Uterus (tissue), 2 donors: ENCODE results near the gene ERN2.

Experiments used
- CTCF ChIP-seq, 4 experiments: fragments of 200-600 bp in 2 of 4; fragments of 450-650 bp in 2 of 4; sonication (generic) in 2 of 4; IDR thresholded peaks; one replicate each; pipeline ENCODE4 v1.5.1; 2016 to 2019; ENCODE audit warnings: antibody characterized with exemption in 4 of 4, mild to moderate bottlenecking in 2 of 4, moderate library complexity in 1 of 4
- POLR2A ChIP-seq, 2 donors: fragments of 450-650 bp; IDR thresholded peaks; one replicate each; pipeline ENCODE4 v1.6.1; 2016; ENCODE audit warnings: antibody characterized with exemption in 2 of 2, mild to moderate bottlenecking in 1 of 2, moderate library complexity in 1 of 2

DNA sequence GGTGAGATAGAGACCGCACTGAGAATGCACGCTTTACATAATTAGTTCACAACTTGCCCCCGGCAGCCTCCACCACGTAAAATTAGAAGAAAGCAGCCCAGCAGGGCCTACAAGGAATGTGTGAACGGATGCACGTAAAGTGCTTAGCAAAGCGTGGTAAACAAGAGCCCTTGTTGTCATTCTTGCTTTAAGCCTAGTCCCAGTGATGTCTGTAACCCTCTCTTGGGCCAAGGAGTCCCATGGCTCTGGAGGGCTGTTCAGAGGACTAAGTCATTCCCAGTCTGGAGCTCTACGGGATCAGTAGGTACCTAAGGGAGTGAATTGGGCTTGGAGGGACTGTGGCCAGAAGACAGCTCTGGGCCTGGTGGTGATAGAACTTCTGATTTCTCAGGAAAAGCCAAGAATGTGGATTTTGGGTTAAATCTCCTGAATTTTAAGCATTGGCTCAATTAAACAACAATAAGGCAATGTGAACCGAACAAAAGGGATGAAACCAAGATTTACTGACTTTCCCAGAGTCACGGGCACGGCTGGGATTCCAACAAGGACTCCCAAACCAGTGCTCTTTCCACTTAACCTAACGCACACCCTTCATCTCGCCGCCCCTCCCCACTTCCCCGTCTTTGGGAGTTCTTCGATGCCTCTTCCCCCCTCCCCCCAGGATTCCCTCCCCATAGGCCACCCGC is 41.0 kb upstream of the ERN2 start:
- TF ChIP-seq CTCF (IDR thresholded peaks at IDR 0.05) (no peak), POLR2A (IDR thresholded peaks at IDR 0.05) (no peak)
